HepG2 (cell line): ENCODE results near the gene C1orf21. TPM values are rescaled to one million over a fixed set of nuclear protein-coding genes. Genes with fewer than 3 reads are reported as not detected.

Source experiments
- ATAC-seq: fragments of 200-7000 bp; cut with Tn5 transposase; 3 replicates; pipeline ENCODE4 v1.9.1; 2020; ENCODE audit warnings: mild to moderate bottlenecking, moderate library complexity
- BruUV-seq: library from RNA; stranded (reverse); fragments of 400-500 nt; replicated peaks from 2 replicates; lab custom pipeline; 2021; lab: Mats Ljungman, UMichigan
- CTCF ChIA-PET: fragments of 300-600 bp; formaldehyde crosslinking; extraction: SDS; loops from one replicate; lab custom pipeline; 2021; ENCODE audit warnings: low total read pairs, inconsistent platforms, low intra/inter-chr PET ratio; lab: Yijun Ruan, JAX
- POLR2A ChIA-PET: fragments of 350-600 bp; sonication (Branson Sonifier 250); formaldehyde crosslinking; loops from one replicate; lab custom pipeline; 2020; ENCODE audit warnings: antibody characterized with exemption, inconsistent platforms; lab: Yijun Ruan, JAX
- DNase-seq: peaks from one replicate; pipeline ENCODE4 v3.0.0-alpha.2; 2015; ENCODE audit warnings: low spot score
- FAIRE-seq: peaks from 3 replicates; lab custom pipeline; 2011; peaks lifted over from hg19 to GRCh38; lab: Jason Lieb, UNC
- H2AFZ ChIP-seq: one replicate; pipeline ENCODE4 v1.6.1; 2011; ENCODE audit warnings: low read length, inconsistent platforms
- H3K27ac ChIP-seq: fragments of 300-600 bp; 3 replicates; pipeline ENCODE4 v1.8.0; 2011; ENCODE audit warnings: mixed run types, mild to moderate bottlenecking, mixed read lengths, low read length, inconsistent platforms; ENCODE audit not compliant: insufficient read depth; ENCODE audit errors: extremely low read length
- H3K27me3 ChIP-seq, 2 experiments: fragments of 200-600 bp in 1 of 2; 2 replicates in 1 of 2; 3 replicates in 1 of 2; pipeline versions ENCODE4 v1.6.0 to v1.8.0; 2011; ENCODE audit warnings: low read length in 2 of 2, mild to moderate bottlenecking in 2 of 2, moderate library complexity in 2 of 2, inconsistent platforms in 1 of 2; ENCODE audit not compliant: insufficient read depth in 2 of 2, control insufficient read depth in 1 of 2
- H3K36me3 ChIP-seq, 2 experiments: fragments of 200-600 bp in 1 of 2; replicated peaks in 1 of 2; 2 replicates in 1 of 2; 3 replicates in 1 of 2; pipeline versions ENCODE4 v1.5.1 to v1.8.0; 2011; ENCODE audit warnings: low read length in 2 of 2, inconsistent platforms in 1 of 2; ENCODE audit not compliant: insufficient read depth in 2 of 2, control insufficient read depth in 1 of 2
- H3K4me1 ChIP-seq: 2 replicates; pipeline ENCODE4 v1.5.1; 2012; ENCODE audit warnings: low read length, inconsistent platforms; ENCODE audit not compliant: insufficient read depth
- H3K4me2 ChIP-seq: 2 replicates; pipeline ENCODE4 v1.6.0; 2011; ENCODE audit warnings: low read depth, low read length, inconsistent platforms
- H3K4me3 ChIP-seq, 3 experiments: fragments of 200-600 bp in 1 of 3; sonication (generic), shearing (Covaris generic) in 1 of 3; replicated peaks in 1 of 3; 2 replicates each; pipeline ENCODE4 v1.5.1; 2011 to 2016; ENCODE audit warnings: low read length in 3 of 3, inconsistent platforms in 2 of 3, low read depth in 2 of 3, mild to moderate bottlenecking in 2 of 3, control low read depth in 1 of 3, mixed read lengths in 1 of 3; ENCODE audit not compliant: insufficient read depth in 1 of 3
- H3K79me2 ChIP-seq: one replicate; pipeline ENCODE4 v1.6.1; 2011; ENCODE audit warnings: low read length, inconsistent platforms; ENCODE audit not compliant: insufficient read depth
- H3K9ac ChIP-seq: 2 replicates; pipeline ENCODE4 v1.6.0; 2011; ENCODE audit warnings: mild to moderate bottlenecking, low read depth, low read length, inconsistent platforms; ENCODE audit not compliant: insufficient read depth
- H3K9me3 ChIP-seq: 2 replicates; pipeline ENCODE4 v1.5.1; 2012; ENCODE audit warnings: mild to moderate bottlenecking, low read length
- H4K20me1 ChIP-seq: 2 replicates; pipeline ENCODE4 v1.6.0; 2011; ENCODE audit warnings: inconsistent platforms, mild to moderate bottlenecking, low read length, moderate library complexity; ENCODE audit not compliant: insufficient read depth
- ELF4 ChIP-seq: sonication (generic); formaldehyde crosslinking; IDR thresholded peaks from 2 replicates; pipeline ENCODE4 v1.5.0; 2020; ENCODE audit warnings: missing genetic modification reagents, mild to moderate bottlenecking, moderate library complexity, borderline replicate concordance
- HOXD1 ChIP-seq: sonication (generic); formaldehyde crosslinking; IDR thresholded peaks from 2 replicates; pipeline ENCODE4 v1.5.0; 2020; ENCODE audit warnings: missing genetic modification reagents
- MEIS1 ChIP-seq: sonication (generic); formaldehyde crosslinking; IDR thresholded peaks from 2 replicates; pipeline ENCODE4 v1.9.0; 2021; ENCODE audit warnings: mild to moderate bottlenecking, missing genetic modification reagents, moderate library complexity, borderline replicate concordance
- MIER2 ChIP-seq: IDR thresholded peaks from 2 replicates; pipeline ENCODE4 v1.6.1; 2016; ENCODE audit warnings: missing biosample characterization, missing genetic modification reagents
- MLXIP ChIP-seq: sonication (generic); formaldehyde crosslinking; IDR thresholded peaks from 2 replicates; pipeline ENCODE4 v1.9.0; 2021; ENCODE audit warnings: missing genetic modification reagents, borderline replicate concordance
- REST ChIP-seq, 2 experiments: IDR thresholded peaks; 2 replicates each; pipeline ENCODE4 v1.6.1; 2011 to 2012; ENCODE audit warnings: low read length in 2 of 2, borderline replicate concordance in 1 of 2, low read depth in 1 of 2, mild to moderate bottlenecking in 1 of 2, moderate library complexity in 1 of 2
- STAG1 ChIP-seq: sonication (generic); formaldehyde crosslinking; IDR thresholded peaks from 2 replicates; pipeline ENCODE4 v1.4.0; 2020; ENCODE audit warnings: missing genetic modification reagents
- TARDBP ChIP-seq: sonication (generic); formaldehyde crosslinking; IDR thresholded peaks from 2 replicates; pipeline ENCODE4 v1.8.0; 2022; ENCODE audit warnings: mild to moderate bottlenecking, missing genetic modification reagents
- ZNF280D ChIP-seq: sonication (generic); formaldehyde crosslinking; IDR thresholded peaks from 2 replicates; pipeline ENCODE4 v1.5.1; 2020; ENCODE audit warnings: mild to moderate bottlenecking, missing genetic modification reagents
- ZNF484 ChIP-seq: sonication (generic); formaldehyde crosslinking; IDR thresholded peaks from 2 replicates; pipeline ENCODE4 v1.5.1; 2020; ENCODE audit warnings: mild to moderate bottlenecking, low read depth, missing genetic modification reagents, borderline replicate concordance
- ZNF672 ChIP-seq: sonication (generic); formaldehyde crosslinking; IDR thresholded peaks from 2 replicates; pipeline ENCODE4 v1.8.1; 2022; ENCODE audit warnings: missing genetic modification reagents
- ZNF713 ChIP-seq: sonication (generic); formaldehyde crosslinking; IDR thresholded peaks from 2 replicates; pipeline ENCODE4 v1.4.0; 2020; ENCODE audit warnings: mild to moderate bottlenecking, missing genetic modification reagents
- ZNF737 ChIP-seq: sonication (generic); formaldehyde crosslinking; IDR thresholded peaks from 2 replicates; pipeline ENCODE4 v1.5.0; 2020; ENCODE audit warnings: missing genetic modification reagents, mild to moderate bottlenecking, borderline replicate concordance
- ZNF850 ChIP-seq: sonication (generic); formaldehyde crosslinking; conservative IDR thresholded peaks from 2 replicates; pipeline ENCODE4 v1.9.0; 2021; ENCODE audit warnings: mild to moderate bottlenecking, missing genetic modification reagents
- WGBS: methylation state at CpG from one replicate; pipeline ENCODE4 v1.1.6; 2017; ENCODE audit warnings: low lambda C conversion rate; 5-methylcytosine and 5-hydroxymethylcytosine counted together
- in situ Hi-C: cut with HindIII; loops from 2 replicates; pipeline ENCODE4 v1.10.0; 2017; ENCODE audit warnings: low pct_unique_long_range_greater_than_20kb; ENCODE audit not compliant: extremely low pct_ligation_motif_present
- intact Hi-C: fragments of 100-400 bp; cut with micrococcal nuclease; formaldehyde crosslinking; loops from one replicate; pipeline ENCODE4 v1.10.0; 2022; ENCODE audit not compliant: unreplicated experiment
- polyA plus RNA-seq, 8 experiments: library from polyadenylated mRNA; depleted of rRNA in 3 of 8; stranded (reverse) in 7 of 8; unstranded in 1 of 8; fragments of >200 nt; fragmentation: Illumina TruSeq in 4 of 8; extraction: Trizol in 4 of 8; gene quantifications; 2 replicates each; pipeline versions ENCODE4 v1.2.1 to v1.2.3, GENCODE V29; 2011 to 2016; ENCODE audit warnings: low read depth in 4 of 8, missing spikeins in 1 of 8, mixed read lengths in 1 of 8; ENCODE audit not compliant: insufficient read depth in 1 of 8
- total RNA-seq, 5 experiments: library from RNA; depleted of rRNA; stranded (reverse); fragments of >200 nt; fragmentation: Illumina TruSeq; extraction: Trizol; gene quantifications; 2 replicates each; pipeline ENCODE4 v1.2.3, GENCODE V29; 2016; ENCODE audit warnings: low read depth in 1 of 5

C1orf21 gene
- total and polyA plus RNA-seq, 2 of the 13 experiments (the other 11 are each of a cell fraction or from before 2014, with no cell fraction given) = not detected

- H3K79me2 ChIP-seq = no peaks in the 10 kb centered on the region
- TF ChIP-seq ZNF672 (CRISPR knock-in tag) (no peak), ELF4 (CRISPR knock-in tag) (no peak), ZNF280D (CRISPR knock-in tag) (no peak), STAG1 (no peak), TARDBP (no peak), ZNF713 (CRISPR knock-in tag) (no peak), ZNF484 (CRISPR knock-in tag) (no peak), HOXD1 (no peak), MLXIP (no peak), MIER2 (no peak), REST (IDR thresholded peaks at IDR 0.05; ENCODE audit: borderline replicate concordance in 1 of 2, low read depth in 1 of 2, low read length in 2 of 2) (no peak), MEIS1 (CRISPR knock-in tag) (no peak), ZNF850 (CRISPR knock-in tag) (no peak), ZNF737 (no peak)
These were observed 32.0 kb downstream of the C1orf21 start for GRCh38 chr1:184418652-184419349.

More at GRCh38 chr1:184418652-184419349, 32.0 kb downstream of the C1orf21 start:
- Histone ChIP-seq H2AFZ (no peak overlapping the region), H3K4me3 (no peak overlapping the region), H3K4me1 (no peaks in the 10 kb centered on the region), H3K27ac (no peak overlapping the region), H3K4me2 (no peak overlapping the region), H3K9ac (no peak overlapping the region), H3K9me3 (no peaks in the 10 kb centered on the region), H3K27me3 (peaks cover 0 to 4% of the 10 kb centered on the region in 2 experiments; a peak in 2 of 5 replicates), H3K36me3 (no peaks in the 10 kb centered on the region), H4K20me1 (no peaks in the 10 kb centered on the region)
- BruUV-seq = no TSS peak
- WGBS = 5% methylated on average over 4 of the region's 4 CpGs
- POLR2A ChIA-PET = no interaction called here
- intact Hi-C loops = no loop called here
- FAIRE-seq (no peak), ATAC-seq (no peak), DNase-seq (no peak)
- CTCF ChIA-PET = no interaction called here
- in situ Hi-C loops = no loop called here
